K562 (cell line): Measurements from ENCODE around the gene MAPKAPK2. TPM values are rescaled to one million over a fixed set of nuclear protein-coding genes. Genes with fewer than 3 reads are reported as not detected.

Experiments used
- CBX5 ChIP-seq: IDR thresholded peaks from 2 replicates; pipeline ENCODE4 v1.6.1; 2014; ENCODE audit warnings: low read depth, borderline replicate concordance
- CEBPB ChIP-seq: fragments of 450-650 bp; IDR thresholded peaks from 2 replicates; pipeline ENCODE4 v1.6.1; 2016; ENCODE audit warnings: missing genetic modification characterization, missing compliant biosample characterization
- DDX20 ChIP-seq: fragments of 450-650 bp; IDR thresholded peaks from 2 replicates; pipeline ENCODE4 v1.6.1; 2016; ENCODE audit warnings: missing genetic modification characterization, low read depth, mild to moderate bottlenecking, missing compliant biosample characterization, moderate library complexity
- ELK1 ChIP-seq: sonication (generic); formaldehyde crosslinking; IDR thresholded peaks from 2 replicates; pipeline ENCODE4 v1.8.1; 2022; ENCODE audit warnings: missing genetic modification reagents
- ERF ChIP-seq: fragments of 450-650 bp; formaldehyde crosslinking; IDR thresholded peaks from 2 replicates; pipeline ENCODE4 v1.4.0; 2020; ENCODE audit warnings: mild to moderate bottlenecking, mixed read lengths
- GATAD2A ChIP-seq: fragments of 450-650 bp; IDR thresholded peaks from 2 replicates; pipeline ENCODE4 v1.6.1; 2017
- LCOR ChIP-seq: sonication (generic); formaldehyde crosslinking; IDR thresholded peaks from 2 replicates; pipeline ENCODE4 v1.8.0; 2022; ENCODE audit warnings: mild to moderate bottlenecking, missing genetic modification reagents
- MAFG ChIP-seq: fragments of 450-650 bp; conservative IDR thresholded peaks from 2 replicates; pipeline ENCODE4 v1.6.1; 2016; ENCODE audit warnings: missing genetic modification characterization, missing compliant biosample characterization
- RREB1 ChIP-seq: fragments of 250-450 bp; sonication (Bioruptor Pico); IDR thresholded peaks from 2 replicates; pipeline ENCODE4 v1.4.0; 2020
- TCF7L2 ChIP-seq: fragments of 150-350 bp; IDR thresholded peaks from 2 replicates; pipeline ENCODE4 v1.6.1; 2016; ENCODE audit warnings: low read depth, mild to moderate bottlenecking, low read length, moderate library complexity
- THRA ChIP-seq: fragments of 450-650 bp; IDR thresholded peaks from 2 replicates; pipeline ENCODE4 v1.6.1; 2017; ENCODE audit warnings: mild to moderate bottlenecking, moderate library complexity
- U2AF1 ChIP-seq: fragments of 200-400 bp; formaldehyde crosslinking; optimal IDR thresholded peaks from 2 replicates; pipeline ENCODE3; 2017; ENCODE audit warnings: mild to moderate bottlenecking, low read depth, low read length, moderate library complexity
- ZBTB33 ChIP-seq: sonication (generic); formaldehyde crosslinking; IDR thresholded peaks from 2 replicates; pipeline ENCODE4 v1.8.1; 2023; ENCODE audit warnings: mild to moderate bottlenecking, missing genetic modification reagents
- ZNF609 ChIP-seq: sonication (generic); formaldehyde crosslinking; IDR thresholded peaks from 2 replicates; pipeline ENCODE4 v1.8.1; 2023; ENCODE audit warnings: missing genetic modification reagents, mild to moderate bottlenecking, borderline replicate concordance
- polyA plus RNA-seq, 8 experiments: library from polyadenylated mRNA; depleted of rRNA in 4 of 8; stranded (reverse) in 5 of 8; unstranded in 3 of 8; fragments of >200 nt; fragmentation: Nextera tagmentation in 2 of 8; fragmentation: Illumina TruSeq in 1 of 8; extraction: Ambion mirVana in 2 of 8; extraction: Trizol in 1 of 8; gene quantifications; 2 replicates each; pipeline versions ENCODE4 v1.2.1 to v1.2.3, GENCODE V29; 2011 to 2014; ENCODE audit warnings: inconsistent platforms in 1 of 8, missing spikeins in 1 of 8
- total RNA-seq, 7 experiments: library from RNA; depleted of rRNA in 6 of 7; stranded (reverse); fragments of >200 nt in 6 of 7; fragmentation: Illumina TruSeq in 2 of 7; extraction: Trizol in 2 of 7; gene quantifications; 2 replicates each; pipeline versions ENCODE4 v1.2.1 to v1.2.3, GENCODE V29; 2011 to 2021; ENCODE audit warnings: low replicate concordance in 1 of 7

Gene MAPKAPK2
- total and polyA plus RNA-seq, 9 of the 15 experiments (the other 6 are each of a cell fraction or from before 2014, with no cell fraction given), result 0.63 to 94.2 (median 52.1) TPM

- TF ChIP-seq ZBTB33, result no peak
- no peak for TF ChIP-seq GATAD2A
- no peak for TF ChIP-seq DDX20 (tag)
- no peak for TF ChIP-seq ELK1
- no peak for TF ChIP-seq MAFG (tag)
- TF ChIP-seq CBX5, result no peak
- TF ChIP-seq RREB1 (CRISPR knock-in tag), result 0 out of 2 replicates have a peak, but pooled peaks have one; percentile 1
- TF ChIP-seq ERF (CRISPR knock-in tag), result no peak
- no peak for TF ChIP-seq THRA
- no peak for TF ChIP-seq TCF7L2
- TF ChIP-seq ZNF609 (CRISPR knock-in tag), result no peak
- TF ChIP-seq LCOR (CRISPR knock-in tag), result 0 out of 2 replicates have a peak, but pooled peaks have one; percentile 0
- TF ChIP-seq U2AF1, result no peak
- TF ChIP-seq CEBPB (tag), result peak; percentile 3; the same call in 1 of the 2 replicates
These were observed 32.9 kb downstream of the MAPKAPK2 start (continued) for GRCh38 chr1:206717674-206717989.
